ENCODE data around the gene AKIRIN2. TPM values are rescaled to one million over a fixed set of nuclear protein-coding genes. Genes with fewer than 3 reads are reported as not detected.

AKIRIN2 gene
- total and polyA plus RNA-seq, 7 donors, result 16.6 to 40.2 (median 19.3) TPM

GRCh38 chr6:87653074-87653962 lies 48.7 kb downstream of the AKIRIN2 start:
- Histone ChIP-seq H3K27me3 (no peaks in the 10 kb centered on the region), H3K9me3 (no peaks in the 10 kb centered on the region), H3K27ac (no peak overlapping the region), H3K36me3 (peaks cover 0 to 45% (median 3%) of the 10 kb centered on the region in 4 donors), H3K4me3 (no peak overlapping the region), H3K4me1 (peaks cover 0 to 2% (median under 1%) of the 10 kb centered on the region in 4 donors)
- 70 to 73% methylated on average over 3 of the region's 3 CpGs for WGBS, 2 donors
- intact Hi-C loops (cut with DNase I), result no loop called here
- DNase-seq, result no peak
- TF ChIP-seq POLR2AphosphoS5 (IDR thresholded peaks at IDR 0.05), result no peak
- no peak for TF ChIP-seq CTCF (IDR thresholded peaks at IDR 0.05)
- no peak for TF ChIP-seq POLR2A (IDR thresholded peaks at IDR 0.05)
- no peak for TF ChIP-seq EP300 (IDR thresholded peaks at IDR 0.05)

- DNase-seq, result no peak
- no peak overlapping the region for H3K27ac ChIP-seq
- H3K4me1 ChIP-seq, result no peaks in the 10 kb centered on the region
- H3K4me3 ChIP-seq, result no peak overlapping the region
- no peaks in the 10 kb centered on the region for H3K27me3 ChIP-seq
- no peaks in the 10 kb centered on the region for H3K9me3 ChIP-seq
- no peak for TF ChIP-seq CTCF (IDR thresholded peaks at IDR 0.05)
- 50 to 69% methylated on average over 1 of the region's 1 CpG for WGBS, 2 donors
- H3K36me3 ChIP-seq, result peaks cover 0 to 15% (median 0%) of the 10 kb centered on the region in 4 donors
- intact Hi-C loops (cut with DNase I), result no loop called here
These were observed 57.0 kb downstream of the AKIRIN2 start for GRCh38 chr6:87645080-87645479.

- Histone ChIP-seq H3K36me3 (peaks cover 0 to 37% (median 0%) of the 10 kb centered on the region in 4 donors), H3K27me3 (no peaks in the 10 kb centered on the region), H3K4me3 (no peak overlapping the region), H3K9me3 (no peaks in the 10 kb centered on the region), H3K4me1 (no peaks in the 10 kb centered on the region), H3K27ac (no peak overlapping the region)
- DNase-seq, result no peak
- WGBS, 2 donors, result 24 to 69% methylated on average over 1 of the region's 1 CpG
- TF ChIP-seq POLR2AphosphoS5 (IDR thresholded peaks at IDR 0.05), result no peak
- no peak for TF ChIP-seq EP300 (IDR thresholded peaks at IDR 0.05)
- no peak for TF ChIP-seq POLR2A (IDR thresholded peaks at IDR 0.05)
- TF ChIP-seq CTCF (IDR thresholded peaks at IDR 0.05), result no peak
- intact Hi-C loops (cut with DNase I), result no loop called here
These were observed 60.9 kb downstream of the AKIRIN2 start for GRCh38 chr6:87641065-87641692.

- intact Hi-C loops (cut with DNase I), result no loop called here
- 97 to 99% methylated on average over 4 of the region's 4 CpGs for WGBS, 2 donors
- H3K27ac ChIP-seq, result no peak overlapping the region
- H3K36me3 ChIP-seq, result peaks cover 0 to 53% (median 0%) of the 10 kb centered on the region in 4 donors
- no peaks in the 10 kb centered on the region for H3K27me3 ChIP-seq
- H3K4me3 ChIP-seq, result no peak overlapping the region
- H3K9me3 ChIP-seq, result no peaks in the 10 kb centered on the region
- TF ChIP-seq EP300 (IDR thresholded peaks at IDR 0.05) (no peak), POLR2AphosphoS5 (IDR thresholded peaks at IDR 0.05) (no peak), CTCF (IDR thresholded peaks at IDR 0.05) (no peak), POLR2A (IDR thresholded peaks at IDR 0.05) (no peak)
- no peak for DNase-seq
- H3K4me1 ChIP-seq, result no peaks in the 10 kb centered on the region
These were observed 62.7 kb downstream of the AKIRIN2 start for GRCh38 chr6:87639373-87639772.
